Activated T-helper 1 cell treated with anti-CD3 and anti-CD28 coated beads, Interleukin-12 subunit alpha, Interleukin-12 subunit beta, Interleukin-2, Interleukin-4 antibody, amounts not matched to agents 30 ng/mL and 10 ng/mL and 1 ng/mL, durations not matched to agents 14 hours and 24 hours and 36 hours (primary cell): ENCODE data around the gene FUCA2. TPM values are rescaled to one million over a fixed set of nuclear protein-coding genes. Genes with fewer than 3 reads are reported as not detected.

Experiments
- DNase-seq: peaks from one replicate; pipeline ENCODE4 v3.0.0; 2021; ENCODE audit warnings: low spot score
- H3K27ac Mint-ChIP-seq: one replicate; pipeline ENCODE4 v1.8.0; 2021; ENCODE audit warnings: mild to moderate bottlenecking, mixed read lengths
- H3K27me3 Mint-ChIP-seq: one replicate; pipeline ENCODE4 v1.8.0; 2022; ENCODE audit warnings: mild to moderate bottlenecking, moderate library complexity, mixed read lengths; ENCODE audit not compliant: insufficient read depth
- H3K36me3 Mint-ChIP-seq: one replicate; pipeline ENCODE4 v1.8.0; 2021; ENCODE audit warnings: low read depth, mixed read lengths
- H3K4me1 Mint-ChIP-seq: one replicate; pipeline ENCODE4 v1.8.0; 2021; ENCODE audit warnings: low read depth, mixed read lengths
- H3K4me3 Mint-ChIP-seq: one replicate; pipeline ENCODE4 v1.8.0; 2021; ENCODE audit warnings: mild to moderate bottlenecking, moderate library complexity, mixed read lengths
- H3K9me3 Mint-ChIP-seq: one replicate; pipeline ENCODE4 v1.8.0; 2021; ENCODE audit warnings: mixed read lengths
- intact Hi-C: fragments of 100-400 bp; cut with micrococcal nuclease; formaldehyde crosslinking; loops from one replicate; pipeline ENCODE4 v1.15.1; 2024
- total RNA-seq: library from RNA; stranded (reverse); gene quantifications from 2 replicates; pipeline ENCODE4 v1.2.3, GENCODE V29; 2022

The FUCA2 gene, protein sequence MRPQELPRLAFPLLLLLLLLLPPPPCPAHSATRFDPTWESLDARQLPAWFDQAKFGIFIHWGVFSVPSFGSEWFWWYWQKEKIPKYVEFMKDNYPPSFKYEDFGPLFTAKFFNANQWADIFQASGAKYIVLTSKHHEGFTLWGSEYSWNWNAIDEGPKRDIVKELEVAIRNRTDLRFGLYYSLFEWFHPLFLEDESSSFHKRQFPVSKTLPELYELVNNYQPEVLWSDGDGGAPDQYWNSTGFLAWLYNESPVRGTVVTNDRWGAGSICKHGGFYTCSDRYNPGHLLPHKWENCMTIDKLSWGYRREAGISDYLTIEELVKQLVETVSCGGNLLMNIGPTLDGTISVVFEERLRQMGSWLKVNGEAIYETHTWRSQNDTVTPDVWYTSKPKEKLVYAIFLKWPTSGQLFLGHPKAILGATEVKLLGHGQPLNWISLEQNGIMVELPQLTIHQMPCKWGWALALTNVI
- 15.7 and 16.3 TPM in 2 replicates for total RNA-seq

DNA sequence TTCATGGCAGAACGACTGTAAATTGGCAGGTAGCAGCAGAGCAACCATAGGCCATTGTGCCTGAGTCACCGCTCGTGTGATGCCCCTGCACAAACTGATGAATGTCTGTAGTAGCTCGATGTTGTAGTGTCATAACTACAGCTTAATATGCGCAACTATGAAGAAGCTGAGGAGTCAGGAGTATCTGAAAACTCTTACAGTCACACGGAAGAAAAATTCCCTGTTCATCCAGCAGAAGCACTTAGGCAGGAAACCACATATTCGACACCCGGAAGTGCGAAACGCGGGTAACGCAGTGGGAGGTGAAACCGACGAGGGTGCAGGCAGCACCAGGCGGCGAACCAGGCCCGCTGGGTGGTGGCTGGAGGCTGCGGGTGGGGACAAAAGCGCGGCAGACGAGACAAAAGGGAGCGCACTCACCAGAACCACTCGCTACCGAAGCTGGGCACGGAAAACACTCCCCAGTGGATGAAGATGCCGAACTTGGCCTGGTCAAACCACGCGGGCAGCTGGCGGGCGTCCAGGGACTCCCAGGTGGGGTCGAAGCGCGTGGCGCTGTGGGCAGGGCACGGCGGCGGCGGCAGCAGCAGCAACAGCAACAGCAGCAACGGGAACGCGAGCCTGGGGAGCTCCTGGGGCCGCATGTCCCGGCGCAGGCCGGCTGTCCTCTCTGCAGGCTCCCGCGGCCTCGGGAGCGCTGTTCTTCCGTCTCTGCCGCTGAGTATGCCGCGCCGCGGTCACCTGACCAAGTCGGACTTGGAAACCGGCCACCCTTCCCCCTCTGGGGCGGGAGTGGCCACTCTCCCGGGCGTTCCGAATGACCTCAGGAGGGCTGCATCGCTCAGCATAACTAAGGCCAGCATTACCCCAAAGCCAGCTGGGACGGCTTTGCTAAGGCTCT, at the start of gene FUCA2:
Gene FUCA2 (minus strand): TSS at position 730 of the 901 bp plus-strand sequence. CDS start 86 bp downstream, at position 644.
- DNase-seq: peak; percentile 64
- H3K36me3 Mint-ChIP-seq: peaks cover 20% of the 10 kb centered on the region
- no peaks in the 10 kb centered on the region for H3K27me3 Mint-ChIP-seq
- H3K4me3 Mint-ChIP-seq: peak within 1 kb of the TSS; percentile 95
- peaks cover 39% of the 10 kb centered on the region for H3K4me1 Mint-ChIP-seq
- intact Hi-C loops: loop anchor here (1.0 to 5.0 kb wide), 7 partner anchors 17 to 564 kb away; partner anchors contain the start of genes ADAT2, HIVEP2, LTV1 and PEX3
- H3K9me3 Mint-ChIP-seq: no peaks in the 10 kb centered on the region
- peak within 1 kb of the TSS; percentile 96 for H3K27ac Mint-ChIP-seq

DNA sequence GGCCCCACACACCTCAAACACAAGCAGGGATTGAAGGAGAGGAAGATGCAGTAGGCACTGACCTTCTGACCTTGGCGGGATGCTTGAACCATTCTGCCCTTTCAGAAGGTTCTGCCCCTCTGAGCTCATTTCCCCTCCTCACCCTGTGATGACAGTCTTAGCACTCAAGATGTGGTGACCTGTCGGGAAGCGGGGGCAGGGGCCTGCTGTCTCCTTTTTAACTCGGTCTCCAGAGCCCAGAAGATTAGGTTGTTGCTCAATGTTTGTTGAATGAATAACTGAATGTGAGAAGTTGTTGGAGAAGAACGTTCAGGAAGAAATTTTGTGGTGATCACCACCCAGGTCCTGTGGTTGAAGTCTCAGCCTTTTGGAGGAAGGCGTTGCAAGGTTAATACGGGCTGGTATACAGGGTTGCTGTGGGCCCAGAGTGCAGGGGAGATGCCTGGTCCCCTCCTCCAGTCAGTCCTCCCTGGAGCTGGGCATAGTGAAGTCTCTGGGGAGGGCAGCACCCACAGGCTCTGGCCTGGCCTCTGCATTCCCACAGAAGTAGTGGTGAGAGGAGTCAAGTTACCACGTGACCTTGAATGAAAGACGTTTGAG, 49.7 kb upstream of the FUCA2 start:
- Mint-ChIP-seq H3K27ac (no peak overlapping the region), H3K4me1 (peaks cover 45% of the 10 kb centered on the region), H3K36me3 (peaks cover 23% of the 10 kb centered on the region), H3K9me3 (no peaks in the 10 kb centered on the region), H3K27me3 (no peaks in the 10 kb centered on the region), H3K4me3 (no peak overlapping the region)
- DNase-seq: no peak
- intact Hi-C loops: no loop called here

DNA sequence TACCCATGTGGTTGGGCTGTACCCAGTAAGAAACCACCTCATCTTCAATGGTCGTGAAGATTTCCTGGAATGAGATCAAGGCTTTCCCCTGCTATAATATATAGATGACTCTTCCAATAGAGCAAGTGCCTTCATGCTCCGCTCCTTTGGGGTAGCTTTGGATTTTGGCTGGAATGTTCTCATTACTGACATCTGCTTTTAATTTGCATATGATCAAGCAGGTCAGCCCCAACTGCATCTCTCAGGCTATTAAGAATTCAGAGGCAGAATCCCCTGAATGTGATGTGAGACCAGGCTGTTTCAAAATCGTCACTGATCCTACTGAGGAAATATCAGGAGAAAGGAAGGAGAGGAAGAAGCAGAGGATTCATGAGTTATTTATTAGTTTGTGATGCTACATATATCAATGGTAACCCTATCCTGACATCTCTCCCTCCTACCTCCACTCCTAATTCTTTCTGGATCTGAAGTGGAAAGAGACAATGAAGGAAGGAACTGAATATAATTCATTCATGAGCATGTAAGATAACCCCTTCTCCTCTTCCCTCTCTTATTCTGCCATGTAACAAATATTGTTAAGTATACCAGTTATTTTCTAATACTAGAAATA, 47.6 kb upstream of the FUCA2 start:
- intact Hi-C loops: no loop called here
- DNase-seq: no peak
- no peak overlapping the region for H3K4me3 Mint-ChIP-seq
- peaks cover 27% of the 10 kb centered on the region for H3K36me3 Mint-ChIP-seq
- H3K27me3 Mint-ChIP-seq: no peaks in the 10 kb centered on the region
- peaks cover 65% of the 10 kb centered on the region for H3K4me1 Mint-ChIP-seq
- H3K27ac Mint-ChIP-seq: no peak overlapping the region
- no peaks in the 10 kb centered on the region for H3K9me3 Mint-ChIP-seq

DNA sequence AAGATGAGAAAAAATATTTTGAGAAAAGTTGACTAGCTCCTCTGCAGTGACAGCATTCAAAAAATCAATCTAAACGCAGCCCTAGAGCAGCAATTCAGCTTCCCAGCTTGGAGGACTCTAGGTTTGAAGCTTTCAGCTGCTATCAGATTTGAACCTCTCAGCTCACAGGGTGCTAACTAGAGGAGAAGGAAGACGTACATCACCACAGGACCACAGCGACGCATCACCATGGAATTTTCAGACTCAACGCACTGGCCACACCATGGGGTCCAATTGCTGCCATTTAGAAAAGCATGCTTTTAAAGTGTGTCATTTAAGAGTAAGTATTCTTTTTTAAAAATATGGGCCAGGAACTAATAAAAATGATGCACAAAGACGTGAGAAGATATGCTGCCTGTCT, 45.0 kb upstream of the FUCA2 start:
- intact Hi-C loops: no loop called here
- no peak overlapping the region for H3K4me3 Mint-ChIP-seq
- H3K27ac Mint-ChIP-seq: peak overlapping the region; percentile 66
- DNase-seq: no peak
- H3K4me1 Mint-ChIP-seq: peaks cover 82% of the 10 kb centered on the region
- no peaks in the 10 kb centered on the region for H3K9me3 Mint-ChIP-seq
- H3K36me3 Mint-ChIP-seq: peaks cover 30% of the 10 kb centered on the region
- no peaks in the 10 kb centered on the region for H3K27me3 Mint-ChIP-seq

DNA sequence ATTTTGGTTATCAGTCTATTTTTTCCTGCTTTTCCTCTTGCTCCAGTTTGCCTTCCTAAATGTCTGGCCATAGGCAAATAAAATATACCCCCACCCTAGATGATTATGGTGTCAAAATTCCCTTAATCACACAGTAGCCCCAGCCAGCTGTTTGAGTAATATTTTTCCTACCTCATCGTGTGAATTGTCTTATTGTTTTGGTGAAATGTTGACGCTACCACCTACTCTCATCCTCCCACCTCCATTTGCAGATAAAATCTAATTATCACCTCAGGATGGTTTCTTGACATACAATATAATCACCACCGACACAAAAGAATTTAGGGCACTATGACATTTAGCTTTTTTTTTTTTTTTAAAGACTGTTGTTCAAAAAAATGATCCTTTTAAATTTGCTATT, 44.1 kb upstream of the FUCA2 start:
- Mint-ChIP-seq H3K36me3 (peaks cover 31% of the 10 kb centered on the region), H3K27ac (peak overlapping the region; percentile 76), H3K4me3 (peak overlapping the region; percentile 63), H3K9me3 (no peaks in the 10 kb centered on the region), H3K27me3 (no peaks in the 10 kb centered on the region), H3K4me1 (peaks cover 82% of the 10 kb centered on the region)
- DNase-seq: no peak
- intact Hi-C loops: loop anchor here (1.0 to 2.0 kb wide), 5 partner anchors 9 to 251 kb away; partner anchors contain the start of gene FUCA2

DNA sequence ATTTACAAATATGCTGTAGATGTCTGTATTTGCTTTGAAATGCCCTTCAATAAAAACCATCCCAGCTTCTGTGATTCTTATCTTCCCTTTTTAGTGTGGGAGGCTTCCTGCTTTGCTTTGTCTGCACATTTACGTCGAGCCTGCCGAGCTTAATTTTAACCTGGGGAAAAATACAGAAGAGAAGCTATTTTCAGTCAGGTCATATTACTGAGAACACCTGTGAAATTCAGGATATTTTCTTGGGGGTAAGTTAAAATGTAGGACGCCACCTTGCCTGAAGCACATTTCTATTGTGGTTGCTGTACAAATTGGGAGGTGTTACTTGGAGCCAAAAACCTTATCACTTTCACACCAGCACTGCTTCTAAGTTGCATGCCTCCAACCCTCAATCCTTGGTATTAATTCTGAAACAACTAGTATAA, 43.6 kb upstream of the FUCA2 start:
- intact Hi-C loops: loop anchor here (1.0 to 2.0 kb wide), 5 partner anchors 9 to 252 kb away; partner anchors contain the start of gene FUCA2
- peak overlapping the region; percentile 76 for H3K27ac Mint-ChIP-seq
- peak overlapping the region; percentile 63 for H3K4me3 Mint-ChIP-seq
- peaks cover 85% of the 10 kb centered on the region for H3K4me1 Mint-ChIP-seq
- DNase-seq: no peak
- H3K27me3 Mint-ChIP-seq: no peaks in the 10 kb centered on the region
- peaks cover 30% of the 10 kb centered on the region for H3K36me3 Mint-ChIP-seq
- H3K9me3 Mint-ChIP-seq: no peaks in the 10 kb centered on the region

DNA sequence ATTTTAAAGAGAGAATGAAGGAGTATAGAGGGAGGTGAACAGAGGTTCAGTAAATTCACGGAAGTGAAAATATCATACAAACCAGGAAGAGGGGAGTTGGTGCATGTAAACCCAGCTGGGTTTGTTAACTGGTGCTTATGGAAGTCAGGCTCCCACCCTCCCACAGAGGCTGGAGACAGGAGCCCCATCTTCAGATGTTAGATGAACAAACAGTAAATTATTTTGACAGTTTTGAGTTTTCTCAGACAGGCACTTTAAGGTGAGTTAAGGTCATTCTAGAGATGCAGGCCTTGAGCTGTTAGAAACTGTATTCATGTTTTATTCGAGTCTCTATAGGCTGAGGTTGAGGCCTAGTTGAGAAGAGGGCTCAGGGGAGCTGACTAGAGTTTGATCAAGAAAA, 41.8 kb upstream of the FUCA2 start:
- Mint-ChIP-seq H3K27ac (peak overlapping the region; percentile 57), H3K27me3 (no peaks in the 10 kb centered on the region), H3K4me1 (peaks cover 93% of the 10 kb centered on the region), H3K36me3 (peaks cover 35% of the 10 kb centered on the region), H3K4me3 (peak overlapping the region; percentile 19), H3K9me3 (no peaks in the 10 kb centered on the region)
- intact Hi-C loops: no loop called here
- DNase-seq: no peak

DNA sequence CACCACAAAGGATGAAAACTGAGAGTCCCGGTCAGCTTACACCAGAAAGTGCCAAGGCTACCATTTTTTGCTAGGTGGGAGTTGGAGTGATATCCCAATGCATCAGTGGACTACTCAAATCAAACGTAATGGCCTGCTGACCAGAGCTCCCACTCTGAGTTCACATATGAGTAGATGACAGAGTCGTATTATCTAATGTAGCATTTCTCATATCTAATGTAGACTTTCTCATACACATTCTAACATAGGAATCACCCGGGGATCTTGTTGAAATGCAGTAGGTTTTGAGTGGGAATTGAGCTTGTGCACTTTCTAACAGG, 38.4 kb upstream of the FUCA2 start:
- Mint-ChIP-seq H3K4me3 (no peak overlapping the region), H3K9me3 (no peaks in the 10 kb centered on the region), H3K27me3 (no peaks in the 10 kb centered on the region), H3K36me3 (peaks cover 29% of the 10 kb centered on the region), H3K4me1 (peaks cover 88% of the 10 kb centered on the region), H3K27ac (peak overlapping the region; percentile 74)
- no peak for DNase-seq
- intact Hi-C loops: loop anchor here (5.0 to 10.0 kb wide), 3 partner anchors 605 to 1153 kb away; partner anchors contain the start of gene HIVEP2

DNA sequence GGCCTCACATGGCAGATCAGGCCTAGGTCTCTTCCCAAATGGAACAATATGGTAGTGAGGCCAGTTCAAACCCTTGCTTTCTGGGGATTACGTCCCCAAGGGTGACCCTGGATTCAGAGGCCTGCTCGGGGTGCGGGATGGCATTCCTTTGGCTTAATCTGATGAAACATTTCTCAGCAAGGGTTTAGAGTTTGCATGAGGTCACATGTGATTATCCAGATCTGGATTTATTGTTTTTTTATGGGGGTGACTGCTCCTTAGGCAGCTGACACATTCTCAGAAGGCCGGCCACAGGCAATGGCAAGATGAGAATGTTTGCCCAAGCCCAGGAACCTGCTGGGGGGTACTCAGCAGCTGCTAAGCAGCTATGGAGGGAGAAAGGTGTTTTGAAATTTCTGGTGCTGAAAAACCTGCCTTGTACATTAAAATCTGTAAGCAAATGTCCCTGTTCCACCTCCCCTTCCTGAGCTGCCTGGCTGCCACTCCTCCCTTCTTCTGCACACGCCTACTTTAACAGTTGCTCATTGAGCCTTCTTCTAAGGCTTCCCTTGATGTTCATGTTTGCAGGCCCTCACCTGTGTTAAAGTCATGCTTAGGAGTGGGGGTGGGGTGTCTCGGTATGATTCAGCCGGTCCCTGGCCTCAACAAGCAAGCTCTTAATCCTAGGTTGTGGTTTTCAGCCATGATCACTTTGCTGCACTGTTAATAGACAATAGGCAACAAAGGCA, 37.9 kb upstream of the FUCA2 start:
- Mint-ChIP-seq H3K4me3 (peak overlapping the region; percentile 40), H3K9me3 (no peaks in the 10 kb centered on the region), H3K27me3 (no peaks in the 10 kb centered on the region), H3K4me1 (peaks cover 88% of the 10 kb centered on the region), H3K36me3 (peaks cover 28% of the 10 kb centered on the region), H3K27ac (peak overlapping the region; percentile 74)
- no peak for DNase-seq
- intact Hi-C loops: loop anchor here (5.0 to 10.0 kb wide), 3 partner anchors 605 to 1152 kb away; partner anchors contain the start of gene HIVEP2

DNA sequence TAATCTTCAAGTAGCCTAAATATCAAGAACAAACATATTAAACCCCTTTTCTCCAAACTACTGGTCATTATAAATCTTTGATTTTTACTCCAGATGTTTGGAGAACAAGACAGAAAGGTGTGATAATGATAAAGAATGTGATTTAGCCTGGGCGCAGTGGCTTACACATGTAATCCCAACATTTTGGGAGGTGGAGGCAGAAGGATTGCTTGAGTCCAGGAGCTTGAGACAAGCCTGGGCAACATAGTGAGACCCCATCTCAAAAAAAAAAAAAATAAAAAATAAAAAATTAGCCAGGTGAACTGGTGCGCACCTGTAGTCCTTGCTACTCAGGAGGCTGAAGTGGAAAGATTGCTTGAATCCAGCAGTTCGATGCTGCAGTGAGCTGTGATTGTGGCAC, 35.1 kb upstream of the FUCA2 start:
- DNase-seq: no peak
- Mint-ChIP-seq H3K27me3 (no peaks in the 10 kb centered on the region), H3K27ac (peak overlapping the region; percentile 89), H3K9me3 (no peaks in the 10 kb centered on the region), H3K4me3 (no peak overlapping the region), H3K36me3 (peaks cover 26% of the 10 kb centered on the region), H3K4me1 (peaks cover 87% of the 10 kb centered on the region)
- intact Hi-C loops: loop anchor here (1.0 to 10.0 kb wide), 7 partner anchors 9 to 1149 kb away; partner anchors contain the start of genes FUCA2 and HIVEP2

DNA sequence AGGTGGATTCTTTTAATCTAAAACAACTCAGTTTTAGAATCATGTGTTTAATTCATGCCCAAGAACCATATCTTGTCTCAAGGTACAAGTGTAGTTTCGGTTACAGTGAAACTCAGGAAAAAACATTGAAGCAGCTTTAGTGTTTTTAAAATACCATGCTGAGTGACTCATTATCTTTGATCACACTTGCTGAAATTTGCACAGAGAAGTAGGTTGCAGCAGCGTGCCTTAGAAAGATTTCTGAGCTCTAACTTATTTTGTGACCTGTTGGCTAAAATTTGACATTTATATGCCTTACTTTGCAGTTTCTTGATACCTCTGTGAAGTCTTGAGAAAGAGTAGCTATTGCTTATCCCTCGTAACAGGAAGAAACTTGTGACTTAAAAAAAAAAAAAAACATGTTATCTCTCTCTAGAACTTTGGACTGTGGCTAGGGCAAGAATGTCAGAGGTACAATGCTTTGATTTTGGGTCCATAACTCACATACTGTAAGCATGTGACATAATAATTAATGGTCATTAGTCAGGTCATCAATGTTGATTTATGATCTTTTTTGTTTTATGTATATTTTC, 34.5 kb upstream of the FUCA2 start:
- Mint-ChIP-seq H3K4me1 (peaks cover 82% of the 10 kb centered on the region), H3K27me3 (no peaks in the 10 kb centered on the region)

More for the DNA sequence above, 34.5 kb upstream of the FUCA2 start:
- Mint-ChIP-seq H3K4me3 (peak overlapping the region; percentile 71), H3K36me3 (peaks cover 22% of the 10 kb centered on the region), H3K27ac (peak overlapping the region; percentile 89), H3K9me3 (no peaks in the 10 kb centered on the region)
- no peak for DNase-seq
- intact Hi-C loops: loop anchor here (1.0 to 10.0 kb wide), 7 partner anchors 9 to 1149 kb away; partner anchors contain the start of genes FUCA2 and HIVEP2
